ENCODE data around the gene MRC1.
A peak's percentile ranks its signal among the peaks of the same experiment; 100 is the strongest.
"Not testable (repeated sequence)": the region's sequence is repeated elsewhere in the genome, so short reads cannot be mapped to it uniquely, and the experiment has no call there.

MRC1 gene

GRCh38 chr10:17910125-17910789 is 101.1 kb downstream of the MRC1 start:
- peak; percentile 8 for DNase-seq

GRCh38 chr10:17912754-17913153 is 103.6 kb downstream of the MRC1 start:
- no peak for DNase-seq

- no peak for DNase-seq
These were observed 104.5 kb downstream of the MRC1 start for GRCh38 chr10:17913604-17914003.

DNA sequence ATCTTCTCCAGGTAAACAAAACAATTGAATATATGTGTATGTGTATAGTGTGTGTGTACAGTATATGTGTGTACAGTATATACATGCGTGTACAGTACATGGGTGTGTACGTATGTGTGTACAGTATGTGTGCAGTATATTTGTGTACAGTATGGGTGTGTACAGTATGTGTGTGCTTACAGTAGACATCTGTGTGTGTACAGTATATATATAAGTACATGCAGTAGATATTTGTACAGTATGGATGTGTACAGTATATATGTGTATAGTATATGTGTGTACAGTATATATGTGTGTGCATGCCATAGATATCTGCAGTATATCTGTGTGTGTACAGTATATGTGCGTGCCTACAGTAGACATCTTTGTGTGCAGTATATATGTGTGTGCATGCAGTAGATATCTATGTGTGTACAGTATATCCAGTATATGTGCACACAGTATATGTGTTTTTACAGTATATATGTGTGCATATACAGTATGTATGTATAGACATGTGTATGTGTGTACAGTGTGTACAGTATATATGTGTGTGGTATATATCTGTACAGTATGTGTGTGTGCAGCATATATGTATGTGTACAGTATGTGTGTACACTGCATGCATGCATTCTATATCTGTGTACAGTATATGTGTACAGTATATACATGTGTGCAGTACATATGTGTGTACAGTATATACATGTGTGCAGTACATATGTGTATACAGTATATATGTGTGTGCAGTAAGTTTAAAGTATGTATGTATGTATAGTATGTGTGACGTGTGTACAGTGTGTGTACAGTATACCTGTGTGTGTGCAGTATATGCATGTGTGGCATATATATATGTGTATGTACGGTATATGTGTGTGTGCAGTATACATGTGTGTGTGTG is 105.3 kb downstream of the MRC1 start:
- no peak for DNase-seq

- no peak for DNase-seq
These were observed 106.0 kb downstream of the MRC1 start for GRCh38 chr10:17915181-17915580.

DNA sequence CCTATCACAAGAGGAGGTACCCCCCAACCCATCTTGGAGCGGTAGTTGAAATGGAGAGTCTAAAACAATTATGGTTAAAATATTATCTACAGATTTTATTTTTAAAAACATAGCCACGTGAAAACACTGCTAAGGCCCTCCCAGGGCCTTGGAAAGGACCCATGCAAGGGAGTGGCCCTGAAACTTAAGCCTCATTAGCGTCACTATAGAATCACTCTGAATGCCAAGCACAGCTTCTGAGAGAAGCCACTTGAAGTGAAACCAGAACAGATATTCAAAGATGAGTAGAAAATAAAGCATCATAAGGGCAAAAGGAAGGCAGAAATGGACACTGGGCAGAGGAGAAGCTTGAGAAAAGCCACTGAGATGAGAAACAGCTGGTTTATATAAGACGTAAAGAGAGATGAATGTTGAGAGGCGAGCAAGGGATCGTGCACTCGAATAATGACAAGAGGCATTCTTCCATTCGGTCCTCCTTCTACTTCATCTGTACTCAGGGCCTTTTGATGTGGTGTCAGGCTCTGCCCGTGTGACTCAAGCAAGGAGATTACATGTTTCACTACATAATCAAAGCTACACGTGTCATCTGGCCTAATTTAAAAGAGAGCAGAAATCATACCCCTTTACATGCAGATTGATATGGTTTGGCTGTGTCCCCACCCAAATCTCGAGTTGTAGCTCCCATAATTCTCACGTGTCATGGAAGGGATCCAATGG is 109.2 kb downstream of the MRC1 start:
- no peak for DNase-seq

- no peak for DNase-seq
These were observed 112.2 kb downstream of the MRC1 start for GRCh38 chr10:17921378-17921777.

GRCh38 chr10:17923728-17924127 is 114.6 kb downstream of the MRC1 start:
- no peak for DNase-seq

DNA sequence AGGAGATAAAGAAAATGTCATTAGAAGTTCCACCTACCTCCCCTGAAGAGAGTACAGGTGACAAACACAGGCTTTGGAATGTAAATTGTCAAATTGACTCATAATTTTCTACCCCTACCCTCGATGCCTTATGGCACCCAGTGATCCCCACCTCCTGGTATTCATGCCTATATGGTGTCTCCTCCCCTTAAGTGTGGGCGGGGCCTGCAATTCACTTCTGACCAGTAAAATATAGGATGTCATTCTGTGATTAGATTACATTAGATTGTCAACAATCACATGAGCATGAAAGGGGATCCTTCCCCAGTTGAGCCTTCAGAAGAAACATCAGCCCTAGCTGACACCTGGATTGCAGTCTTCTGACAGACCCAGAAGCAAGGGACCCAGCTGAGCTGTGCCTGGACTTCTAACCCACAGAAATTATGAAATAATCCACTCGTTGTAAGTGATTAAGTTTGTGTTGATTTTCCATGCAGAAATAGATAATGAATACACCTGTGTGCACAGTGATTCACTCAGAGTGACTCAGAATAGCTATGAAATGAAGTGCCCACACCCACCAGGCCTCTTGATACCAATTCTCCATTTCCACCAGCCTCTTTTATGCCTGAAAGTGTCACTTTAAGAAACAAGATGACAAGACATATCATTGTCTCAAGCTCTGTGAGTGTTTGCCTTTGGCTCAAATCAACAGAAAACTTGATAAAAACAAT is 134.0 kb downstream of the MRC1 start:
- no peak for DNase-seq

- not testable (repeated sequence) for DNase-seq
These were observed 141.1 kb downstream of the MRC1 start for GRCh38 chr10:17950269-17950668.

GRCh38 chr10:17950726-17951125 is 141.6 kb downstream of the MRC1 start:
- no peak for DNase-seq

DNA sequence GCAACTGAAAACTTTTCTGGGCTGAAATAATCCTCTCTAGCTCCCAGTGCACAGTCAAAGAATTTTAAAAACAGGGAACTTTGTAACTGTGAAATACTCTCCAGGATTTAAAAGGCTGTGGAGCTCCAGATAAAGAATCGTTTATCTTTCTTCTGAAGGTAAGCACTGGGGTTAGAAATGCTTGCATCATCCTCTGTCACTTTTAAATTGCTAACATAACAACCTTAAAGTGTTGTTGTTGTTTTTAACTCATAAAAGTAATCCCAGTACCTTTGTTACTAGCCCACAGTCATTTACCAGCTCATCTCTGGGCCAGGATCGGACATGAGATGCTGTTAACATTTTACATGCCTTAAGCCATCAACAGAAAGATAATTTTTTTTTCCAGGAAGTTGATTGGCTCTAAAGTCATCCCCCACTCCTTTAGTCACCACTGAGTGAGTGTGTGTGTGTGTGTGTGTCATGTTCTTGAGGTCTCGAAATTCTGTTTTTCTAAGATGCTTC is 142.8 kb downstream of the MRC1 start, which contains the start of gene SLC39A12:
Gene SLC39A12 (plus strand): TSS at position 51 of the 504 bp plus-strand sequence. CDS start 1,359 bp downstream, outside the sequence.
- no peak for DNase-seq

DNA sequence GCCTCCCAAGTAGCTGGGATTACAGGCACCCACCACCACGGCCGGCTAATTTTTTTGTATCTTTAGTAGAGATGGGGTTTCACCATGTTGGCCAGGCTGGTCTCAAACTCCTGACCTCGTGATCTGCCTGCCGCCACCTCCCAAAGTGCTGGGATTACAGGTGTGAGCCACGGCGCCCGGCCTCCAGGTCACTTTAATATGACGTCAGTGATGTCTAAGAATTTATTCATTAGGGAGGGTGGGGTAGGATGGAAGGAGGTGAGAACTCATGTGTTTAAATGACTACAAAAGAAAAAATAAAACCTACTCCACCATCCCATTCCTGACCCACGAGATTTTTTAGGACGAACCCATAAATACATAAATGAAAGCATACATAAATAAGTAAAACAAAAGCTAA is 145.2 kb downstream of the MRC1 start:
- DNase-seq, result not testable (repeated sequence)

DNA sequence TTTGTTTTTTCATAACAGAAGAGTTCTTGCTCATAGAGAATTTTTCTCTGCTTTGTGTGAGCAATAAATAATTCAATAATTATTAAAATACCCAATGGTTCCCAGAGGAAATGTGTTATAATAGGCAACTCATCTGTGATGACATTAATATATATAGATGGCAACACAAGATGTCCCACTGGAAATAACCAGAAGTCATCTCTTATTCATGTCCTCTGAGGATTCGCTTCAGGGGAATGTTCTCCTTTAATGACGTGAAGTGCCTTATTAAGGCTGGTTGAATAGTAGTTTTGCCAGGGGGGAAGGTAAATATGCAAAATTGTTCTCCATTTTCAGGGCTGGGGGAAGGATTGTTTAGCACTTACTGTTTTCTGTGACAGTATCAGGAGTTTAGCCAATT is 145.7 kb downstream of the MRC1 start:
- no peak for DNase-seq

GRCh38 chr10:17958049-17958448 is 148.9 kb downstream of the MRC1 start:
- DNase-seq, result no peak

GRCh38 chr10:17959870-17960269 is 150.7 kb downstream of the MRC1 start:
- no peak for DNase-seq

Data from KG1 (cell line).